Activated CD4-positive, alpha-beta T cell treated with anti-CD3 and anti-CD28 coated beads, Interleukin-2, amount 50 U/mL, for 24 hours (primary cell): ENCODE measurements around the gene ADCYAP1.

Experiments used
- DNase-seq, 2 donors: peaks; one replicate each; pipeline ENCODE4 v3.0.0-alpha.2; 2020; ENCODE audit warnings: low read depth in 1 of 2, low spot score in 1 of 2

ADCYAP1 gene

DNA sequence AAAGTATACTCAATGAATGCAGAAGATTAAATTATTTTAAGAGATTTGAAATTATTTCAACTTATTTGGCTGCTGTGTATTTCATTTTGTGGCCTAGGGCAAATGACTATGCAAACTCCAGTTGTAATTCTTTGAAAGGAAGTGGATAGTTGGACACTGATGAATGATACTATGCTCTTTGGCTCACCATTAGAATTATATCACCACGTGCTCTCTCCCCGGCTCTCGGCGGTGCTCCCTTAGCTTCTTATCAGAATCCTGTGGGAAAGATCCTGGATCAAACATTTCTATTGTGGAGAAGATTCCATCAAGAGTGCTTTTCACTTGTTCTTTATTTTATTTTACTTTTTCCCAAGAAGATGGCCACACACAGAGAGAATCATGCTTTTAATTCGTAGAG is 55.2 kb downstream of the ADCYAP1 start:
- no peak for DNase-seq
